ENCODE measurements around the gene FNIP1.
"Not testable (repeated sequence)": the region's sequence is repeated elsewhere in the genome, so short reads cannot be mapped to it uniquely, and the experiment has no call there.

FNIP1 gene

DNA sequence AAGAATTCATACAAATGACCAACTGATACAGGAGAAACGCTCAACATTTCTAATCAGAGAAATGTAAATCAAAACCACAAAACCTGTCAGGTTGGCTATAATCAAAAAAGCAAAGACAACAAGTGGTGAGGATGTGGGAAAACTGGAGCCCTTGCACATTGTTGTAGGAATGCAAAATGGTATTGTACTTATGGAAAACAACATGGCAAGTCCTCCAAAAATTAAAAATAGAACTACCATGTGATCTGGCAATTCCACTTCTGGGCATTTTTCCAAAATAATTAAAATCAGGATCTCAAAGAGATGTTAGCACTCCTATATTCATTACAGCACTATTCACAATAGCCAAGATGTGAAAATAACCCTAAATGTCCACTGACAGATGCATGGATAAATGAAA, 76.1 kb downstream of the FNIP1 start:
- TF ChIP-seq EZH2 (optimal IDR thresholded peaks at IDR 0.05; ENCODE audit: low read depth, low read length) (no peak), EZH2phosphoT487 (IDR thresholded peaks at IDR 0.05; ENCODE audit: low read length) (no peak)
- TF ChIP-seq, protein P1, sequence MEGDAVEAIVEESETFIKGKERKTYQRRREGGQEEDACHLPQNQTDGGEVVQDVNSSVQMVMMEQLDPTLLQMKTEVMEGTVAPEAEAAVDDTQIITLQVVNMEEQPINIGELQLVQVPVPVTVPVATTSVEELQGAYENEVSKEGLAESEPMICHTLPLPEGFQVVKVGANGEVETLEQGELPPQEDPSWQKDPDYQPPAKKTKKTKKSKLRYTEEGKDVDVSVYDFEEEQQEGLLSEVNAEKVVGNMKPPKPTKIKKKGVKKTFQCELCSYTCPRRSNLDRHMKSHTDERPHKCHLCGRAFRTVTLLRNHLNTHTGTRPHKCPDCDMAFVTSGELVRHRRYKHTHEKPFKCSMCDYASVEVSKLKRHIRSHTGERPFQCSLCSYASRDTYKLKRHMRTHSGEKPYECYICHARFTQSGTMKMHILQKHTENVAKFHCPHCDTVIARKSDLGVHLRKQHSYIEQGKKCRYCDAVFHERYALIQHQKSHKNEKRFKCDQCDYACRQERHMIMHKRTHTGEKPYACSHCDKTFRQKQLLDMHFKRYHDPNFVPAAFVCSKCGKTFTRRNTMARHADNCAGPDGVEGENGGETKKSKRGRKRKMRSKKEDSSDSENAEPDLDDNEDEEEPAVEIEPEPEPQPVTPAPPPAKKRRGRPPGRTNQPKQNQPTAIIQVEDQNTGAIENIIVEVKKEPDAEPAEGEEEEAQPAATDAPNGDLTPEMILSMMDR (IDR thresholded peaks at IDR 0.05; ENCODE audit: low read length): no peak
- Histone ChIP-seq H3K4me3 (ENCODE audit: low read length) (no peak overlapping the region), H2AFZ (ENCODE audit: low read length) (no peak overlapping the region), H3K9ac (ENCODE audit: low read length) (no peak overlapping the region), H3K9me3 (replicated peaks; ENCODE audit: insufficient read depth, low read length) (no peaks in the 10 kb centered on the region), H3K4me1 (ENCODE audit: low read length) (no peaks in the 10 kb centered on the region), H3F3A (ENCODE audit: insufficient read depth, low read length) (no peaks in the 10 kb centered on the region), H3K9me2 (replicated peaks; ENCODE audit: insufficient read depth, low read length) (no peaks in the 10 kb centered on the region), H3K4me2 (ENCODE audit: low read depth, low read length) (no peak overlapping the region), H3K36me3 (replicated peaks; ENCODE audit: insufficient read depth, low read length) (no peaks in the 10 kb centered on the region), H3K79me2 (ENCODE audit: low read length) (peaks cover 16% of the 10 kb centered on the region; the same call in 1 of the 2 replicates), H3K27ac (ENCODE audit: low read length) (no peak overlapping the region), H3K27me3 (replicated peaks; ENCODE audit: insufficient read depth, low read length) (no peaks in the 10 kb centered on the region), H4K20me1 (ENCODE audit: insufficient read depth, low read length) (no peaks in the 10 kb centered on the region)
- DNase-seq: no peak

DNA sequence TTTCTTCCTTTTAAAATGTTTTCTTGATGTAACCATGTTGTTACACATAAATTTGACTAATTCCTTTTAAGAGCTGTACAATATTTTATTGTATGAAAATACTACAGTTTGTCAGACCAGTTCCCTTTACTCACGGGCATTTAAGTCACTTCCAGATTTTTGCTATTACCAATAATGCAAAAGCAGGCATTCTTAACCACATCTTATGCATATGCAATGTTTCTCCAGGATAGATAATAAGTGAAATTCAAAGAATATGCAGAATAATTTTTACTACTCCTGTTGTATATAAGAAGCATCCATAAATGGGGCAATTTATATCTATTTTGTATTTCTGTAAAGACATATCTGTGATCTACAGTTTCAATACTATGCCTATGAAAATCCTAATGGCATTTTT, 77.3 kb downstream of the FNIP1 start:
- no peaks in the 10 kb centered on the region for H3F3A ChIP-seq (ENCODE audit: insufficient read depth, low read length)
- no peaks in the 10 kb centered on the region for H4K20me1 ChIP-seq (ENCODE audit: insufficient read depth, low read length)
- no peak overlapping the region for H3K4me2 ChIP-seq (ENCODE audit: low read depth, low read length)
- no peak overlapping the region for H2AFZ ChIP-seq (ENCODE audit: low read length)
- TF ChIP-seq EZH2phosphoT487 (IDR thresholded peaks at IDR 0.05; ENCODE audit: low read length) (no peak), EZH2 (optimal IDR thresholded peaks at IDR 0.05; ENCODE audit: low read depth, low read length) (no peak)
- TF ChIP-seq, protein P1 (IDR thresholded peaks at IDR 0.05; ENCODE audit: low read length): no peak
- H3K4me3 ChIP-seq (ENCODE audit: low read length): no peak overlapping the region
- H3K9ac ChIP-seq (ENCODE audit: low read length): no peak overlapping the region
- H3K79me2 ChIP-seq (ENCODE audit: low read length): peaks cover 16% of the 10 kb centered on the region; the same call in 1 of the 2 replicates
- no peaks in the 10 kb centered on the region for H3K4me1 ChIP-seq (ENCODE audit: low read length)
- H3K27ac ChIP-seq (ENCODE audit: low read length): no peak overlapping the region
- no peak for DNase-seq
- no peaks in the 10 kb centered on the region for H3K9me3 ChIP-seq (replicated peaks; ENCODE audit: insufficient read depth, low read length)
- no peaks in the 10 kb centered on the region for H3K9me2 ChIP-seq (replicated peaks; ENCODE audit: insufficient read depth, low read length)
- H3K27me3 ChIP-seq (replicated peaks; ENCODE audit: insufficient read depth, low read length): no peaks in the 10 kb centered on the region
- H3K36me3 ChIP-seq (replicated peaks; ENCODE audit: insufficient read depth, low read length): no peaks in the 10 kb centered on the region

DNA sequence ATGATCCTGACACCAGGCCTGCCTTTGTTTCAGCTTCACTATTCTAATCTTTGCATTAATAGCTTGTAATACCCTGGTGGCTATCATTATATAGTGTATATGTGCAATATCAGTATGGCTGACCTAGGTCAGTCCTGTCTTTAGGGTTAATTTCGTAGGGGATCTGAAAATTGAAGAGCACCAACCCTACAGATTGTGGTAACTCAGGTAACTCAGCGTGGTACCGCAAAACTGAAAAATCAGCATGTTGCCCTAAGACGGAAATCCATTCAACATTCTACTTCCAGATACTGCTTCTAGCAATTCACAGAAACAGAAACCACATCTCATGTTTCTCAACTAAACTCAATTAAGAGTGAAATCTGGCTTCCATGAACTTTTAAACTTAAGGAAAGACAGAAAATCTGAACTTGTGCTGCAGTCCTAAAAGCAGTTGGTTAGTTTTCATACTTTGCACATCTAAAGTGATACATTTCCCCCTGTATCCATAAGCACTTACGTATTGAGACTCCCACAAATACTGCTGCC, 78.3 kb downstream of the FNIP1 start:
- Histone ChIP-seq H2AFZ (ENCODE audit: low read length) (no peak overlapping the region), H3K9me2 (replicated peaks; ENCODE audit: insufficient read depth, low read length) (no peaks in the 10 kb centered on the region), H3K9me3 (replicated peaks; ENCODE audit: insufficient read depth, low read length) (no peaks in the 10 kb centered on the region), H3K36me3 (replicated peaks; ENCODE audit: insufficient read depth, low read length) (no peaks in the 10 kb centered on the region), H4K20me1 (ENCODE audit: insufficient read depth, low read length) (no peaks in the 10 kb centered on the region), H3K27ac (ENCODE audit: low read length) (no peak overlapping the region), H3K4me3 (ENCODE audit: low read length) (no peak overlapping the region), H3K4me2 (ENCODE audit: low read depth, low read length) (no peak overlapping the region), H3F3A (ENCODE audit: insufficient read depth, low read length) (no peaks in the 10 kb centered on the region), H3K79me2 (ENCODE audit: low read length) (peaks cover 16% of the 10 kb centered on the region; the same call in 1 of the 2 replicates), H3K4me1 (ENCODE audit: low read length) (no peaks in the 10 kb centered on the region), H3K27me3 (replicated peaks; ENCODE audit: insufficient read depth, low read length) (no peaks in the 10 kb centered on the region), H3K9ac (ENCODE audit: low read length) (no peak overlapping the region)
- TF ChIP-seq, protein P1 (IDR thresholded peaks at IDR 0.05; ENCODE audit: low read length): no peak
- no peak for TF ChIP-seq EZH2 (optimal IDR thresholded peaks at IDR 0.05; ENCODE audit: low read depth, low read length)
- no peak for TF ChIP-seq EZH2phosphoT487 (IDR thresholded peaks at IDR 0.05; ENCODE audit: low read length)
- DNase-seq: no peak

DNA sequence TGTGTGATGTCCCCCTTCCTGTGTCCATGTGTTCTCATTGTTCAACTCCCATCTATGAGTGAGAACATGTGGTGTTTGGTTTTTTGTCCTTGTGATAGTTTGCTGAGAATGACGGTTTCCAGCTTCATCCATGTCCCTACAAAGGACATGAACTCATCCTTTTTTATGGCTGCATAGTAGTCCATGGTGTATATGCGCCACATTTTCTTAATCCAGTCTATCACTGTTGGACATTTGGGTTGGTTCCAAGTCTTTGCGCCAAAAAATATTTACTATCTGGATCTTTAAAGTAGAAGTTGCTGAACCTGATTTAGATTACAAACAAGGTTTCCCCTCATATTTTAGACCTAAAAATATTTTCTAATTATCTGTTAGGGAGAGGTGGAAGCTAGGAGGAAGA, 79.7 kb downstream of the FNIP1 start:
- not testable (repeated sequence) for H3K4me1 ChIP-seq (ENCODE audit: low read length); H3K9ac ChIP-seq (ENCODE audit: low read length); H3F3A ChIP-seq (ENCODE audit: insufficient read depth, low read length); H3K4me3 ChIP-seq (ENCODE audit: low read length); DNase-seq; H4K20me1 ChIP-seq (ENCODE audit: insufficient read depth, low read length); H3K9me3 ChIP-seq (replicated peaks; ENCODE audit: insufficient read depth, low read length); H3K27me3 ChIP-seq (replicated peaks; ENCODE audit: insufficient read depth, low read length); H3K4me2 ChIP-seq (ENCODE audit: low read depth, low read length); H3K36me3 ChIP-seq (replicated peaks; ENCODE audit: insufficient read depth, low read length); H2AFZ ChIP-seq (ENCODE audit: low read length); H3K27ac ChIP-seq (ENCODE audit: low read length); H3K9me2 ChIP-seq (replicated peaks; ENCODE audit: insufficient read depth, low read length)
- peaks cover 16% of the 10 kb centered on the region; the same call in 1 of the 2 replicates for H3K79me2 ChIP-seq (ENCODE audit: low read length)
